Kidney (tissue), 14 donors: ENCODE measurements around the gene ANKS6. TPM values are rescaled to one million over a fixed set of nuclear protein-coding genes. Genes with fewer than 3 reads are reported as not detected.

Experiments
- DNase-seq, 5 donors: peaks; one replicate each; pipeline ENCODE4 v3.0.0-alpha.2; 2013 to 2020
- FAIRE-seq: peaks from 2 replicates; lab custom pipeline; 2012; peaks lifted over from hg19 to GRCh38; lab: Jason Lieb, UNC
- H3K27ac ChIP-seq, 2 donors: one replicate each; pipeline ENCODE4 v1.7.0; 2013; ENCODE audit warnings: low read depth in 2 of 2, low read length in 2 of 2, inconsistent platforms in 1 of 2
- H3K27me3 ChIP-seq: one replicate; pipeline ENCODE4 v1.7.1; 2013; ENCODE audit warnings: low read length, inconsistent platforms; ENCODE audit not compliant: control insufficient read depth, insufficient read depth
- H3K36me3 ChIP-seq, 3 donors: one replicate each; pipeline versions ENCODE4 v1.7.0 to v1.7.1; 2013; ENCODE audit warnings: low read length in 3 of 3, control low read depth in 1 of 3, inconsistent platforms in 1 of 3; ENCODE audit not compliant: insufficient read depth in 3 of 3, control insufficient read depth in 2 of 3
- H3K4me1 ChIP-seq, 3 donors: one replicate each; pipeline versions ENCODE4 v1.7.0 to v1.7.1; 2013; ENCODE audit warnings: low read length in 3 of 3, inconsistent platforms in 1 of 3, low read depth in 1 of 3; ENCODE audit not compliant: control insufficient read depth in 2 of 3, insufficient read depth in 2 of 3
- H3K4me3 ChIP-seq, 3 donors: one replicate each; pipeline versions ENCODE4 v1.7.0 to v1.8.1; 2013; ENCODE audit warnings: low read length in 3 of 3, control low read depth in 1 of 3, inconsistent platforms in 1 of 3
- H3K9ac ChIP-seq, 3 donors: one replicate each; pipeline versions ENCODE4 v1.7.0 to v1.7.1; 2013; ENCODE audit warnings: low read length in 3 of 3, control low read depth in 1 of 3, inconsistent platforms in 1 of 3
- H3K9me3 ChIP-seq, 3 donors: one replicate each; pipeline versions ENCODE4 v1.7.0 to v1.7.1; 2013; ENCODE audit warnings: low read length in 3 of 3, control low read depth in 1 of 3, inconsistent platforms in 1 of 3; ENCODE audit not compliant: control insufficient read depth in 2 of 3, insufficient read depth in 1 of 3
- CTCF ChIP-seq: IDR thresholded peaks from 3 replicates; pipeline ENCODE4 v1.5.1; 2012; ENCODE audit warnings: mild to moderate bottlenecking, moderate library complexity, borderline replicate concordance; ENCODE audit not compliant: insufficient read depth; ENCODE audit errors: extremely low read depth
- intact Hi-C: fragments of 100-400 bp; cut with DNase I; formaldehyde crosslinking; loops from one replicate; pipeline ENCODE4 v1.11.1; 2022
- polyA plus RNA-seq: library from polyadenylated mRNA; stranded (reverse); fragments of 350-450 nt; fragmentation: Illumina TruSeq; extraction: RNeasy Lipid Tissue Mini Kit (QIAGEN cat#74804); gene quantifications from one replicate; pipeline ENCODE4 v1.2.3, GENCODE V29; 2014; ENCODE audit warnings: low read depth, low replicate concordance; ENCODE audit not compliant: insufficient read depth
- total RNA-seq: library from RNA; stranded (reverse); fragmentation: NEBNext Ultra II Directional; extraction: Animal tissue kit (Norgen Biotek cat#: 25700); gene quantifications from one replicate; pipeline ENCODE4 v1.2.1, GENCODE V29; 2021
- donor health status: control.
- donor health status: control.
- donor health status: control.
- donor health status: control.
- donor health status: control.
- donor health status: DM: yes; HTN: yes; CAD: no.
- donor health status: Normal renal cell carcinoma (clear cell type).

Gene ANKS6
- total and polyA plus RNA-seq, 2 donors from 2014 or later, result 22.0 to 31.8 TPM

GRCh38 chr9:98730871-98731270 is 65.5 kb downstream of the ANKS6 start:
- intact Hi-C loops, result no loop called here
- peaks cover 0 to 11% (median 0%) of the 10 kb centered on the region in 3 donors for H3K36me3 ChIP-seq
- no peak overlapping the region for H3K4me3 ChIP-seq
- DNase-seq (no peak), FAIRE-seq (no peak)
- no peaks in the 10 kb centered on the region for H3K27me3 ChIP-seq
- no peaks in the 10 kb centered on the region for H3K4me1 ChIP-seq
- no peaks in the 10 kb centered on the region for H3K9me3 ChIP-seq
- no peak overlapping the region for H3K27ac ChIP-seq
- no peak overlapping the region for H3K9ac ChIP-seq
- no peak for TF ChIP-seq CTCF

- no peak for FAIRE-seq
- no peaks in the 10 kb centered on the region for H3K4me1 ChIP-seq
- H3K4me3 ChIP-seq, result no peak overlapping the region
- intact Hi-C loops, result no loop called here
- no peak overlapping the region for H3K27ac ChIP-seq
- TF ChIP-seq CTCF, result no peak
- peaks cover 0 to 3% (median 0%) of the 10 kb centered on the region in 3 donors for H3K9me3 ChIP-seq
- H3K9ac ChIP-seq, result no peak overlapping the region
- DNase-seq, result no peak
- no peaks in the 10 kb centered on the region for H3K27me3 ChIP-seq
- H3K36me3 ChIP-seq, result peaks cover 0 to 5% (median 0%) of the 10 kb centered on the region in 3 donors
These were observed 67.9 kb downstream of the ANKS6 start for GRCh38 chr9:98728500-98728899.

- no peak overlapping the region for H3K4me3 ChIP-seq
- H3K36me3 ChIP-seq, result no peaks in the 10 kb centered on the region
- DNase-seq (peak in 1 of 5 donors; percentile 12), FAIRE-seq (no peak)
- no peak for TF ChIP-seq CTCF
- no peaks in the 10 kb centered on the region for H3K27me3 ChIP-seq
- H3K9me3 ChIP-seq, result peaks cover 0 to 3% (median 0%) of the 10 kb centered on the region in 3 donors
- H3K27ac ChIP-seq, result no peak overlapping the region
- intact Hi-C loops, result no loop called here
- H3K4me1 ChIP-seq, result no peaks in the 10 kb centered on the region
- no peak overlapping the region for H3K9ac ChIP-seq
These were observed 68.9 kb downstream of the ANKS6 start for GRCh38 chr9:98727428-98727827.

GRCh38 chr9:98726735-98727134 is 69.6 kb downstream of the ANKS6 start:
- Histone ChIP-seq H3K36me3 (no peaks in the 10 kb centered on the region), H3K9me3 (peaks cover 0 to 3% (median 0%) of the 10 kb centered on the region in 3 donors), H3K9ac (no peak overlapping the region), H3K27me3 (no peaks in the 10 kb centered on the region), H3K4me1 (no peaks in the 10 kb centered on the region), H3K4me3 (no peak overlapping the region), H3K27ac (no peak overlapping the region)
- intact Hi-C loops, result no loop called here
- peak in 1 of 5 donors; percentile 25 for DNase-seq
- no peak for FAIRE-seq
- TF ChIP-seq CTCF, result no peak
